ENCODE data around the gene FERMT3.

FERMT3 gene

DNA sequence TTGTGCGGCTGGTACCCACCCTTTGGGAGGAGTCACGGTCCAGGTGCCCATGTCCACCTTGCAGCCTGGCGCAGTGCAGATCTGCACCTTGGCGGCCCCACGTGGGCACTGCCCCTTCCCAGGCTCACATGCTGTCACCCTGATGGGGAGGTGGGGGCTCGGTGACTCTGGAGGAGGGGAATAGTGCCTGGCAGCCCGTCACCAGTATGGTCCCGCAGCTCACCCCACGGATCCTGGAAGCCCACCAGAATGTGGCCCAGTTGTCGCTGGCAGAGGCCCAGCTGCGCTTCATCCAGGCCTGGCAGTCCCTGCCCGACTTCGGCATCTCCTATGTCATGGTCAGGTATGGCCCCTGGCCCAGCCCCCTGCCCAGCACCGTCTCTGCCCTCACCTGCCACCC lies 14.3 kb downstream of the FERMT3 start:
- DNase-seq: no peak

- no peak for DNase-seq
These were observed 16.1 kb downstream of the FERMT3 start for GRCh38 chr11:64222651-64223000.

GRCh38 chr11:64223001-64223651 lies 16.6 kb downstream of the FERMT3 start:
- DNase-seq: no peak

GRCh38 chr11:64224151-64224890 lies 17.8 kb downstream of the FERMT3 start:
- DNase-seq: peak in 1 of 4 experiments; percentile 31

DNA sequence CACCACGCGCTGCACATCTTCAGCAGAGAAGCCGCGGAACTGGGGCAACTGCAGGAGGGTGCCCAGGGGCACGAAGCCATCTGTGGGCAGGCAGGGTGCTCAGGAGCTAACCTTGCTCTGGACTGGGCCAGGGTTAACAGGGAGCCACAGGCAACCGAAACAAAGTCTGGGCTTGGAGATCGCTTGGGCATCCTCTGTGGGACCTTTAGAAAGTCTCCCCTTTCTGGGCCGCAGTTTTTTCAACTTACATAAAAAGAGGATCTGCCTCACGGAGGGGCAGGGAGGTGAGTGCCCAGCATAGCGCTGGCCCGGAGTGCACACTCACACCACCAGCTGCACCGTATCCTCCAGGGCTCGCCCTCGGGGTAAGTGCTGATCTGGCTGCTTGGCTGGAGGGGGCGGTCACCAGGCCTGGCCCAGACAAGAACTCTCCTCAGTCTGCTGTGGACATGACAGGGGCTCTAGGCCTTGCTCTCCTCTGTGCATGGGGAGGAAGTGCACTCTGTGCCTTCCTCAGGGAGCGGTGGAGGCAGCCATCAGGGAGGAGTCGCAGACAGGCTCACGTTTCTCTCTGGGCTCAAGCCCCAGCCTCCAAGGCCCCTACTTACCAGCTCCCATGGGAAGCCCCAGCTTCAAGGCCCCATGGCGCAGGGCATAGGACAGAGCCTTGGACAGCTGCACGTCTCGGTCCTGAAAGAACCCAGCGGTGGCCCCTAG lies 18.5 kb downstream of the FERMT3 start:
- peak; percentile 44 to 68 (median 58) for DNase-seq

DNA sequence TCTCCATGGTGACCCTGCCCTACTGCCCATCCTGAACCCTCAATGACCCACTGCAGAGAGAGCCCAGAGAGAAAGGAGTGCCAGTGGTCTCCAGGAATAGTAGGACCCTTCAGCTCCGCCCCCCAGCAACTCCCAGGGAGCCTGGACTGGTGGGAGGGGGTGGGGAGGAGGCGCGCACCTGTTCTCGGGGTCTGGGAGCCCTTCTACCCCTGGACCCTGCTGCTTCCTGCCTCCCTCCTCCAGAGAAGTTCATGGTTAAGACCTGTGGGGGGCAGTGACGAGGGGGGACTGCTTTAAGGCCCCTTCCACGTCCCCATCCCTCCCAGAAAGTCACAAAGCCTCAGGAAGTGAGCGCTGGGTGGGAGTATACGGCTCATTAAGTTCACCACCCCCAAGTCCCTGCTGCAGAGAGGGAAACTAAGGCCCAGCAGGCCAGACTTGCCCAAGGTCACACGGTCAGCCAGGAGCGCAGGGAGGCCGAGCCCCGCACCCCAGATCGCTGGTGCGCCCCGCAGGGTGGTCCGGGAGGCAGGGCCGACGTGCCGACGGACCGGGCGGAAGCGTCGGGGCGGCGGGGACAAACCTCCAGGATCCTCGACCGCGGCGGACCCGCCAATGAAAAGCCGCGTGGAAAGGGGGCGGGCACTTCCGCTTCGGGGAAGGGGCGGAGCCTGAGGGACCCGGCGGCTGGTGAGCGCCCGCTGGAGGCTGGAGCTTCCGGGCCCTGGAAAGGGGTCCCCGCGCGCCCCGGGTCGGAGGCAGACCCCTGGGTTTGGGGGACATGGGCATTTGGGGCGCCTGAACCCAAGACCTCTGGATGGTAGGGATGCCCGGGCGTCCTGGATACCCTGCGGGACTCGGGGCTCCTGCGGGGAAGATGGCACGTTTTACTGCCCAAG lies 19.3 kb downstream of the FERMT3 start, which contains the start of the genes NUDT22 and TRPT1:
NUDT22 (plus strand) TSS at position 667 of the 899 bp plus-strand sequence. CDS start 379 bp downstream, outside the sequence.
TRPT1 (minus strand) TSS at position 579 of the 899 bp plus-strand sequence; CDS start at position 253, 326 bp downstream.
- peak; percentile 93 to 97 (median 94) for DNase-seq

DNA sequence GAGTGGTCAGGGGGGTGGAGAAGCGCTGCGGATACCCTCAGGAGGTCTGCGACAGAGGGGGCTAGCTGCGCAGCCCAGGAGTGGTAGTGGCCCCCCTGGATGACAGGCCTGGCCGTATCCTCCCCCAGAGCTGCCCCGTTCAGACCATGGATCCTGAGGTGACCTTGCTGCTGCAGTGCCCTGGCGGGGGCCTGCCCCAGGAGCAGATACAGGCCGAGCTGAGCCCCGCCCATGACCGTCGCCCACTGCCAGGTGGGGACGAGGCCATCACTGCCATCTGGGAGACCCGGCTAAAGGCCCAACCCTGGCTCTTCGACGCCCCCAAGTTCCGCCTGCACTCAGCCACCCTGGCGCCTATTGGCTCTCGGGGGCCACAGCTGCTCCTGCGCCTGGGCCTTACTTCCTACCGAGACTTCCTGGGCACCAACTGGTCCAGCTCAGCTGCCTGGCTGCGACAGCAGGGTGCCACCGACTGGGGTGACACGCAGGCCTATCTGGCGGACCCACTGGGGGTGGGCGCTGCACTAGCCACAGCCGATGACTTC lies 20.1 kb downstream of the FERMT3 start:
- DNase-seq: peak; percentile 79 to 92 (median 89)

- no peak for DNase-seq
These were observed 21.0 kb downstream of the FERMT3 start for GRCh38 chr11:64227405-64227956.

DNA sequence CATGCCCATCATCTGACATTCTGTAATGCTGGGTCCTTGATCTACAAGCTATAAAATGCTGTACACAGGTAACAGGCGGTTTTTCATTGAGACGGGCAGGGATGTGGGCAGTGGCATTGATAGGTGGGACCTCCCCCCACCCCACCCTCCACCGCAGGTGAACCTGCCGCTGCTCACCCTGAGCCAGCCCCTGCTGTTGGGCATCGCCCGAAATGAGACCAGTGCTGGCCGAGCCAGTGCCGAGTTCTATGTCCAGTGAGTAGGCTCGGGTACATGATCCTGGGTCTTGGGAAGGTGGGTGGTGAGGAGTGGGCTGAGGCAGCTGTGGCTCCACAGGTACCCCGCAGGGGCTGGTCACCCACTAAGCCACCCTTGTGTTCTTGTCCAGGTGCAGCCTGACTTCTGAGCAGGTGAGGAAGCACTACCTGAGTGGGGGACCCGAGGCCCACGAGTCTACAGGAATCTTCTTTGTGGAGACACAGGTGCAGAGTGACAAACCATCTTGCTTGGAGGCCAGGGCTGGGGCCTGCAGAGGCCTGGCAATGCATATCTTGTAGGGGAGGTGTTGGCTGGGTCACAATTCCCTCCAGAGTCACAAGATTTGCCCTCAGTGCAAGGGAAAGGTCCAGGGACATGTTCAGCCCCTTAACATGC lies 22.7 kb downstream of the FERMT3 start:
- DNase-seq: no peak

DNA sequence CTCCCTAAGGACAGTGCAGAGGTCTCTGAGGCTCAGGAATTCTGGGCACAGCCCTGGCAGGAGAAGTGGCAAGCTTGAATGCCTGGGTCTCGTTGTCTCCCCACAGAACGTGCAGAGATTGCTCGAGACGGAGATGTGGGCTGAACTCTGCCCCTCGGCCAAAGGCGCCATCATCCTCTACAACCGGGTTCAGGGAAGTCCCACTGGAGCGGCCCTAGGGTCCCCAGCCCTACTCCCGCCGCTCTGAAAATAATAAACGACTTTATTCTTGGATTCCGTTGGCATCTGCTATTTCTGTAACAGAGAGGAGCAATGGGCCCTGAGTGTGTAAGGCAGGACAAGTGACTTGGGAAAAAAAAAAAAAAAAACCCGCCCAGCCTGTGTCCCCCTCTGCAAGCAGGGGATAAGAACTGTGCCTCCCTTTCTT lies 23.2 kb downstream of the FERMT3 start:
- no peak for DNase-seq

DNA sequence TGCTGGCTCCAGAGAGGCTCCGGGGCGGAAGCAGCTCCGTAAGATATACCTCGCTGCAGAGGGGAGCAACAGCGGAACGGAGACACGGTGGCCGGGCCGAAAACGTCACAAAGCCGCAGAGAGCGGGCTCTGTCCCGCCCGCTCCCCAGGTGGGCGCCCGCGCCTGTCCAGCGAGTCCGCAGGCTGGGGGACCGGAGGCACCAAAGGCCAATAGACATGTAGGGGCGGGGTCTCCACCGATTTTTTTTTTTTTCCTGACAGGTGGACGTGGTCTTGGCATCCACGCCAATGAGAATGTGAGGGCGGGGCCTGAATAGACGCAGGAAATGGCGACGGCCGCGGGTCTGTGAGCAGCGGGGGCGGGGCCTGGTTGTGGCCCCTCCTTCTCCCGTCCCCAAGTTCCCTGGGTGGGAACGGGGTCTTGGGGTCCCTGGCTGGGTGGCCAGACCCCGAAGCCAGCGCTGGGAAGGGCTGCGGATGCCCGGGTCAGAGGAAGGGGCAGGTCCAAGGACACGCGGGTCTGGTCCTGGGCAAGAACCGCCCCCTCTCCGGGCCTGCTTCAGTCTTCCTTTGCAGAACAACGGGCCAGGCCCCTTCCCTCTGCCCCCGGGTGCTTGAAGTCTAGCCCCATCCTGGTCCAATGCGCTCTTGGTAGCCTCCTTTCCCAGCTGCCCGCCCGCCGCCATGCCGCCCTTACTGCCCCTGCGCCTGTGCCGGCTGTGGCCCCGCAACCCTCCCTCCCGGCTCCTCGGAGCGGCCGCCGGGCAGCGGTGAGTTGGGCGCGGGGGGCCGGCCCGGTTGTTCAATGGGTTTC lies 23.9 kb downstream of the FERMT3 start, which contains the start of gene DNAJC4:
DNAJC4 (plus strand) TSS at position 378 of the 814 bp plus-strand sequence; CDS start at position 685, 307 bp downstream.
- peak; percentile 71 to 90 (median 86) for DNase-seq

DNA sequence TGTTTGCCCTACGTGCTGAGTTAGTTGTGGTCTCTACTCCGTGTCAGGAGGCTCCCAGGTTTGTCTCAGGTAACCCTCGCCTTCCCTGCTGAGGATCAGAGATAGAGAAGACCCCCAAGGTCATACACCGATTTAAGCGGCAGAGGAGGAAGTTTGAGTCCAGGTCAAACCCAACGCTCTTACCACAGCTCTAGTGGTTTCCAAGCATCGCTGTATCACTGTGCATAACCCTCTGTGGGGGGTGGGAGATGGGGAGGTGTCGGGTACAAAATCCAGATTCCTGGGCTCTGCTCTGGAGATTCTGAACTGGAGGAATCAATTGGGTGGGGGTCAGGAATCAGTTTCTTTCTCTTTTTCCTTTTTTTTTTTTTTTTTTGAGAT lies 24.5 kb downstream of the FERMT3 start:
- DNase-seq: no peak

DNA sequence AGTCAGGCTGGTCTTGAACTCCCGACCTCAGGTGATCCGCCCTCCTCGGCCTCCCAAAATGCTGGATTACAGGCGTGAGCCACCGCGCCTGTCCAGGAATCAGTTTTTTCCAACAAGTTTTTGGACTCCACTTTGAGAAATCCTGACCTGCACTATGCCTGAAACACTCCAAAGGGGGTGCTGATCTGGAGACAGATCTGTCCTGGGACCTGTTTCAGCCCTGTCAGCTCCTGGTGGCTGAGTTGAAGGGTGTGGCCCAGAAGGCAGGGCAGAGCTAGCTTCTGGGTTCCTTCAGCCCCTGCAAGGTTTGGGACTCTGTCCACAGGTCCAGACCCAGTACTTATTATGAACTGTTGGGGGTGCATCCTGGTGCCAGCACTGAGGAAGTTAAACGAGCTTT lies 25.0 kb downstream of the FERMT3 start:
- no peak for DNase-seq

- no peak for DNase-seq
These were observed 25.9 kb downstream of the FERMT3 start for GRCh38 chr11:64232182-64232966.

DNA sequence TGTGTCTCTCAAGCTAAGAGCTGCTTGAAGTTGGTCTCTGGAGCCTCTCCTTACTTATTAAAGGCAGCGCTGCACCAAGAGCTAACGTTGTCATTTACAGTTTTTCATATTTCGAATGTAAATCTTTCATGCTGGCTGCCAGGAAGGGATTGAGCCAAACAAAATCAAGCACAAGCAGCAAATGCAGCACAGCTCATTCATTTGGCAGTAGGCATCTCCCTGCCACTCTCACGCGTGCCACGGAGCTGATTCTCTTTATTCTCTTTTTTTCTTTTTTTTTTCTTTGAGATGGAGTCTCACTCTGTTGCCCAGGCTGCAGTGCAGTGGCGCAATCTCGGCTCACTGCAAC lies 26.4 kb downstream of the FERMT3 start:
- DNase-seq: no peak

- peak; percentile 63 to 89 (median 76) for DNase-seq
These were observed 27.5 kb downstream of the FERMT3 start, which contains the start of gene VEGFB for GRCh38 chr11:64233913-64234586. Gene VEGFB (plus strand): TSS chr11:64234584. CDS start chr11:64234834, 250 bp downstream.

DNA sequence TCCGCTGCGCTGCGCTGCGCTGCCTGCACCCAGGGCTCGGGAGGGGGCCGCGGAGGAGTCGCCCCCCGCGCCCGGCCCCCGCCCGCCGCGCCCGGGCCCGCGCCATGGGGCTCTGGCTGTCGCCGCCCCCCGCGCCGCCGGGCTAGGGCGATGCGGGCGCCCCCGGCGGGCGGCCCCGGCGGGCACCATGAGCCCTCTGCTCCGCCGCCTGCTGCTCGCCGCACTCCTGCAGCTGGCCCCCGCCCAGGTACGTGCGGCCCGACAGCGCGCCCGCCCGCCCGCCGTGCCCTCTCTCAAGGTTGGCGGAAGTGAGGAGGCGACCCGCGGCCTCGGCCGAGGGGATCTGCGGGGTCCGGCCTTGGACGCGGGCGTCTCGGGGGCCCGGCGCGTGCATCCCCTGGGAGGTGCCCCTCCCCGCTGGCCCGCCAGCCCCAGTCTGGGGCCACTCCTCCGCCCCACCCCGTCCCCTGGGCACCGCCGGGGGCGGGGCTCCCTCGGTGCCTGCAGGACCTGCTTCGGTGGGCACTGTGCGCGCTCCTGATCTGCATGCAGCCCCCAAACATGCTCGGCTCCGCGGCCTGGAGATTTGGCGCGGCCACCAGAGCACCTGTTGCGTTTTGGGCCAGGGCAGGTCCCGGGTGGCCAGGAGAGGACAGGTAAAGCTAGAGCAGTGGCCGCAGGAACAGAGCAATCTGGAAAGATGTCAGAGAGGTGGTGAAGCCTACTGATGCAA lies 28.3 kb downstream of the FERMT3 start:
- DNase-seq: peak; percentile 46 to 81 (median 64)
